ENCODE results near the gene GREB1. TPM values are rescaled to one million over a fixed set of nuclear protein-coding genes. Genes with fewer than 3 reads are reported as not detected.

GREB1 gene
- total and polyA plus RNA-seq, 2 of the 13 experiments (the other 11 are each of a cell fraction or from before 2014, with no cell fraction given): 31.3 to 61.2 TPM

DNA sequence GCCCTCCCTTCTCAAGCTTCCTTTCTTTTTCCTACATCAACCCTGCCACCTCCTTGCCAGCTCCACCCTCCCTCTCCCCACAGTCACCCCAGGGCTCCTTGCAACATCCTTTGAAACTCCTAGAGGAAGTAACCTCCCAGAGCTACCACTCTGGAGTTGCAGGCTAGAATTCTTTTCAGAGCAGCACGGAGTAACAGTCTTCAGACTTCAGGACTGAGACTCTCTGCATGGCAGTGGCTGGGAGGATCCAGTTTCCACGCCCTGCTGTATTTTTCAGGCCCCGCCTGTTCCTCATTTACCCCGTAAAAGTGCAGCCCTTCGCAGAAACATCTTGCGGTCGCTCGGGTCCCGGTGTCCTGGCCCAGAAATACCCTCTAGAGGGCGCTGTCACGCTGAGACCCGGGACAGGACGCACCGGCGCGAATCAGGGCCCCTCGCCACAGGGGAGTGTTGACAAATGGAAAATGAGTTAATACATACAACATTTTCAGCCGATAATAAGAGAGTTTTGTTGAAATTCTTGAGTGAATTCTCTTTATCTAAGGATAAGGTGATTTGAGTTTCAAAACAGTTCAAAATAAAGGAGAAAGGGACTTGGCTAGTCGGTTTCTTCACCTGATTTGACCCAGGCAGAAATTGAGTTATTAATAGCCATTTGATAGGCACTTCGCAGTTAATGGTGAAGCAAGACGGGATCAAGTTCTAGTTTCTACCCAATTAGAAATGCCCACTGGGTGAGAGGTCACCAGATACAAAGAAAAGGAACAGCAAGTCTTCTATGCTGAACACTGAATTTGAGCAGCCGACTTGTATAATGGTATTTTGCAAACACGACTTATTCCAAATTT is 154.6 kb downstream of the GREB1 start (continued):
- TF ChIP-seq, protein P1, sequence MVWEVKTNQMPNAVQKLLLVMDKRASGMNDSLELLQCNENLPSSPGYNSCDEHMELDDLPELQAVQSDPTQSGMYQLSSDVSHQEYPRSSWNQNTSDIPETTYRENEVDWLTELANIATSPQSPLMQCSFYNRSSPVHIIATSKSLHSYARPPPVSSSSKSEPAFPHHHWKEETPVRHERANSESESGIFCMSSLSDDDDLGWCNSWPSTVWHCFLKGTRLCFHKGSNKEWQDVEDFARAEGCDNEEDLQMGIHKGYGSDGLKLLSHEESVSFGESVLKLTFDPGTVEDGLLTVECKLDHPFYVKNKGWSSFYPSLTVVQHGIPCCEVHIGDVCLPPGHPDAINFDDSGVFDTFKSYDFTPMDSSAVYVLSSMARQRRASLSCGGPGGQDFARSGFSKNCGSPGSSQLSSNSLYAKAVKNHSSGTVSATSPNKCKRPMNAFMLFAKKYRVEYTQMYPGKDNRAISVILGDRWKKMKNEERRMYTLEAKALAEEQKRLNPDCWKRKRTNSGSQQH (CRISPR knock-in tag; IDR thresholded peaks at IDR 0.05; ENCODE audit: low read depth): 0 out of 2 replicates have a peak, but pooled peaks have one; percentile 48
- peak; percentile 76 for TF ChIP-seq SALL1 (CRISPR knock-in tag; IDR thresholded peaks at IDR 0.05)
- TF ChIP-seq FOXC1 (CRISPR knock-in tag; IDR thresholded peaks at IDR 0.05; ENCODE audit: borderline replicate concordance): 0 out of 2 replicates have a peak, but pooled peaks have one; percentile 26
- TF ChIP-seq ZSCAN22 (CRISPR knock-in tag; IDR thresholded peaks at IDR 0.05): no peak
- TF ChIP-seq ZGPAT (CRISPR knock-in tag; IDR thresholded peaks at IDR 0.05): no peak
- TF ChIP-seq TFDP2 (CRISPR knock-in tag; IDR thresholded peaks at IDR 0.05): peak; percentile 33; the same call in 1 of the 2 replicates
- peak; percentile 61; the same call in 1 of the 2 replicates for TF ChIP-seq NCOA1 (CRISPR knock-in tag; IDR thresholded peaks at IDR 0.05)
- TF ChIP-seq ARID4A (CRISPR knock-in tag; IDR thresholded peaks at IDR 0.05; ENCODE audit: borderline replicate concordance): peak; percentile 40; the same call in 1 of the 2 replicates
- peak; percentile 30; the same call in 1 of the 2 replicates for TF ChIP-seq NFKB2 (CRISPR knock-in tag; IDR thresholded peaks at IDR 0.05; ENCODE audit: borderline replicate concordance)
- TF ChIP-seq ZNF333 (CRISPR knock-in tag; IDR thresholded peaks at IDR 0.05; ENCODE audit: borderline replicate concordance): no peak
- no peak for TF ChIP-seq LBX2 (CRISPR knock-in tag; IDR thresholded peaks at IDR 0.05; ENCODE audit: borderline replicate concordance)
- no peak for TF ChIP-seq POGZ (CRISPR knock-in tag; IDR thresholded peaks at IDR 0.05)
- TF ChIP-seq GZF1 (CRISPR knock-in tag; IDR thresholded peaks at IDR 0.05): no peak
- TF ChIP-seq THAP8 (CRISPR knock-in tag; IDR thresholded peaks at IDR 0.05; ENCODE audit: borderline replicate concordance): no peak

Data from HepG2 (cell line).